ENCODE measurements around the gene DDT.
"Not testable (repeated sequence)": the region's sequence is repeated elsewhere in the genome, so short reads cannot be mapped to it uniquely, and the experiment has no call there.

The DDT gene

GRCh38 chr22:23956301-23956900 lies 17.8 kb downstream of the DDT start:
- not testable (repeated sequence) for H3K4me3 ChIP-seq (ENCODE audit: low read depth, low read length)
- TF ChIP-seq, protein P1, sequence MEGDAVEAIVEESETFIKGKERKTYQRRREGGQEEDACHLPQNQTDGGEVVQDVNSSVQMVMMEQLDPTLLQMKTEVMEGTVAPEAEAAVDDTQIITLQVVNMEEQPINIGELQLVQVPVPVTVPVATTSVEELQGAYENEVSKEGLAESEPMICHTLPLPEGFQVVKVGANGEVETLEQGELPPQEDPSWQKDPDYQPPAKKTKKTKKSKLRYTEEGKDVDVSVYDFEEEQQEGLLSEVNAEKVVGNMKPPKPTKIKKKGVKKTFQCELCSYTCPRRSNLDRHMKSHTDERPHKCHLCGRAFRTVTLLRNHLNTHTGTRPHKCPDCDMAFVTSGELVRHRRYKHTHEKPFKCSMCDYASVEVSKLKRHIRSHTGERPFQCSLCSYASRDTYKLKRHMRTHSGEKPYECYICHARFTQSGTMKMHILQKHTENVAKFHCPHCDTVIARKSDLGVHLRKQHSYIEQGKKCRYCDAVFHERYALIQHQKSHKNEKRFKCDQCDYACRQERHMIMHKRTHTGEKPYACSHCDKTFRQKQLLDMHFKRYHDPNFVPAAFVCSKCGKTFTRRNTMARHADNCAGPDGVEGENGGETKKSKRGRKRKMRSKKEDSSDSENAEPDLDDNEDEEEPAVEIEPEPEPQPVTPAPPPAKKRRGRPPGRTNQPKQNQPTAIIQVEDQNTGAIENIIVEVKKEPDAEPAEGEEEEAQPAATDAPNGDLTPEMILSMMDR (IDR thresholded peaks at IDR 0.05; ENCODE audit: control insufficient read depth, extremely low read depth, insufficient read depth), result peak; percentile 84
- DNase-seq (ENCODE audit: low read depth), result peak; percentile 26

- not testable (repeated sequence) for DNase-seq (ENCODE audit: low read depth); H3K4me3 ChIP-seq (ENCODE audit: low read depth, low read length)
Measured at GRCh38 chr22:23955886-23956285, 18.4 kb downstream of the DDT start.

DNA sequence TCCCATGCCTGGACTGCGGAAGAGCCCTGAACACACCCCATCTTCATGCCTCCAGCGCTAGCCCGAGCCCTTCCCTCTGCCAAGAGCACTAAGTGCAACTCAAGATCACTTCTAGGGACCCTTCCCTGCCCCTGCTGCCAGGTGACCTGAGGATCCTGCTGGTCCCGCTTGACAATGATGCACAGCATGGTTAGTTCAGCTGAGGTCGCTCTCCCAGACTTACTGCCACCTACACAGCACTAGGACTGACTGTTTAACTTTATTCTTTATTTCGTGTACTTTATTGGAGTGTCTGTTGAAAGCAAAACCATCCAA lies 19.3 kb downstream of the DDT start:
- H3K4me3 ChIP-seq (ENCODE audit: low read depth, low read length); DNase-seq (ENCODE audit: low read depth): not testable (repeated sequence)

GRCh38 chr22:23954193-23954990 lies 19.8 kb downstream of the DDT start:
- DNase-seq (ENCODE audit: low read depth); H3K4me3 ChIP-seq (ENCODE audit: low read depth, low read length): not testable (repeated sequence)

DNA sequence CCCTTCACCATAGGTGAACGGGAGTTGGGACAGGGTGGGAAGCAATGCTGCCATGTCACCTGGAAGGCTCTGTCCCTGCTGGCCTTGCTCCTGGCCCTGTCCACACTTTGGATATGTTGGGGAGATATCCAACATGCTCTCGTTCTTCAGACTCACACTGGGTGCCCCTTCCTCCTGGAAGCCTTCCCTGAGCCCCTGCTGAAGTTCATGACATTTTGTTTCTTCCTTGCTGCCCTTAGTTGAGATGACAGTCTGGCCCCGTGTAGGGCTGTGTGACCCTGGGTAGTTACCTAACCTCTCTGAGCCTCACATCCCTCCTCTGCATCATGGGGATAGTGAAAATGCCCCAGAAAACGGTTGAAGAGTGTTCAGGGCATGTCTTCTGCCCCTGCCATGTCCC lies 20.8 kb downstream of the DDT start:
- H3K4me3 ChIP-seq (ENCODE audit: low read depth, low read length); DNase-seq (ENCODE audit: low read depth): not testable (repeated sequence)

DNA sequence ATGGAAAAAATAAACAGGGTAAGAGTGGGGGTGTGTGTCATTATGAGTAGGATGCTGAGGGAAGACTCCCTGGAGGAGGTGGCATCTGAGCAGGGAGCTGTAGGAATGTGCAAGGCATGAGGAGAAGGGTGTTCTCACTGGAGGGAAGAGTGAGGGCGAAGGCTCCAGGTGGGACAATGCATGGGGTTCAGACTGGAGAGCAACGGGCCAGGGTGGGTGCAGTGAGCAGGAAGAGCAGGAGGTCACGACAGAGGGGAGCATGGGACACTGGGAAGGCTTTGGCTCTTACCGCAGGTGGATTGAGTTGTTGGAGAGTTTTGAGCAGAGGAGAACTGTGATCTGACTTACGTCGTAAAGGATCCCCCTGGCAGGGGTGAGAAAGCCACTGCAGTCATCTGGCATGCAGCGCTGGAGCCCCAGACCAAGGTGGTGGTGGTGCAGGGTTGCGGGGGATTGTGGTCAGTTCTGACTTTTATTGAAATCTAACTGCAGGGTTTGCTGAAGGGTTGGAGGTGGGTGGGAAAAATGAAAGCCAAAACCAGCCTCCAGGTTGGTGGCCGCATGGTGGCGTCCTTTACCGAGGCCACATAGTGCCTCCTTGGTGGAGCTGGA lies 21.3 kb downstream of the DDT start:
- DNase-seq (ENCODE audit: low read depth); H3K4me3 ChIP-seq (ENCODE audit: low read depth, low read length): not testable (repeated sequence)

DNA sequence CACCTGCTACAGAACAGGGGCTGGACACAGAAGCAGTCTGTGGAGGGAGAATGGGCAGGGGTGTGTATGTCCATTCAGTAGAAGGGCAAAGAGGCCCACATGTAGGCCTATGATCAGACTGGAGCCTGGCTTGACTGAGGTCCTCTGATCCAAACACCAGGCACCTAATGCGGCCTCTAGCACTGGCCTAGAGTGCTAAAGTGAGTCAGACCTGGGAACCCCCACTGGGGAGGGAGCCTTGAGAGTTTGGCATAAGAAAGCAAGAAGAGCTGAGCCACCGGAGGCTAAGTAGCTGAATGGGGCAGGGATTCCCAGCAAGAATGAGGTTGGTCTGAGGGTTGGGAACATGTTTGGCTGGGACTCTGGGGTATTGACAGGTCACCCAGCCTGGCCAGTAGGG lies 22.9 kb downstream of the DDT start:
- DNase-seq (ENCODE audit: low read depth), result not testable (repeated sequence)

GRCh38 chr22:23949764-23950163 lies 24.5 kb downstream of the DDT start:
- not testable (repeated sequence) for H3K4me3 ChIP-seq (ENCODE audit: low read depth, low read length); DNase-seq (ENCODE audit: low read depth)

More for the DNA sequence above, 22.9 kb downstream of the DDT start:
- H3K4me3 ChIP-seq (ENCODE audit: low read depth, low read length), result not testable (repeated sequence)

DNA sequence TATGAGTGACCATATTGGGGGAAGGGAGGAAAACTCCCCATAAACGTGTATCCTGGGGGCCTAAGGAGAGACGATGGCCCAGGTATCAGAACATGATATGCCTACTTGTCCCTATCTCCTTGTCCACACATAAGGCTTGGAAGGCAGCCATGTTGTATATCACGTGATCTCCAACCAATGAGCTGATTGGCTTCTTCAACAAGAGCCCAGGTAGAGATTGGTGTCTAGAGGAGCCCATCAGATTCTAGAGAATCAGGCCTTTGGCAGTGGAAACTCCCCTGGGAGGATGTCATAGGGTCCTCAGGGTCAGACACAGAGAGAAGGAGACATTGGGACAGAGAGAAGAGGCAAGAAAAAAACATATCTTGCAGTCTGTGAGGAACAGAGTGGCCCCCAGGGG lies 26.9 kb downstream of the DDT start:
- not testable (repeated sequence) for DNase-seq (ENCODE audit: low read depth); H3K4me3 ChIP-seq (ENCODE audit: low read depth, low read length)

- not testable (repeated sequence) for H3K4me3 ChIP-seq (ENCODE audit: low read depth, low read length); DNase-seq (ENCODE audit: low read depth)
Measured at GRCh38 chr22:23940166-23940565, 34.1 kb downstream of the DDT start.

GRCh38 chr22:23939017-23939357 lies 35.3 kb downstream of the DDT start:
- DNase-seq (ENCODE audit: low read depth), result no peak
- no peak overlapping the region for H3K4me3 ChIP-seq (ENCODE audit: low read depth, low read length)
- TF ChIP-seq, protein P1 (IDR thresholded peaks at IDR 0.05; ENCODE audit: control insufficient read depth, extremely low read depth, insufficient read depth), result no peak

- TF ChIP-seq, protein P1 (IDR thresholded peaks at IDR 0.05; ENCODE audit: control insufficient read depth, extremely low read depth, insufficient read depth), result no peak
- peak; percentile 93 for DNase-seq (ENCODE audit: low read depth)
- H3K4me3 ChIP-seq (ENCODE audit: low read depth, low read length), result no peak overlapping the region
Measured at GRCh38 chr22:23938328-23939016, 35.8 kb downstream of the DDT start.

Data from LNCaP clone FGC (cell line).